DMS 273 (cell line): ENCODE measurements around the gene FBN1.

Source experiments
- DNase-seq: peaks from one replicate; lab custom pipeline; 2025; ENCODE audit not compliant: unreplicated experiment; lab: John Stamatoyannopoulos, UW

FBN1 gene

DNA sequence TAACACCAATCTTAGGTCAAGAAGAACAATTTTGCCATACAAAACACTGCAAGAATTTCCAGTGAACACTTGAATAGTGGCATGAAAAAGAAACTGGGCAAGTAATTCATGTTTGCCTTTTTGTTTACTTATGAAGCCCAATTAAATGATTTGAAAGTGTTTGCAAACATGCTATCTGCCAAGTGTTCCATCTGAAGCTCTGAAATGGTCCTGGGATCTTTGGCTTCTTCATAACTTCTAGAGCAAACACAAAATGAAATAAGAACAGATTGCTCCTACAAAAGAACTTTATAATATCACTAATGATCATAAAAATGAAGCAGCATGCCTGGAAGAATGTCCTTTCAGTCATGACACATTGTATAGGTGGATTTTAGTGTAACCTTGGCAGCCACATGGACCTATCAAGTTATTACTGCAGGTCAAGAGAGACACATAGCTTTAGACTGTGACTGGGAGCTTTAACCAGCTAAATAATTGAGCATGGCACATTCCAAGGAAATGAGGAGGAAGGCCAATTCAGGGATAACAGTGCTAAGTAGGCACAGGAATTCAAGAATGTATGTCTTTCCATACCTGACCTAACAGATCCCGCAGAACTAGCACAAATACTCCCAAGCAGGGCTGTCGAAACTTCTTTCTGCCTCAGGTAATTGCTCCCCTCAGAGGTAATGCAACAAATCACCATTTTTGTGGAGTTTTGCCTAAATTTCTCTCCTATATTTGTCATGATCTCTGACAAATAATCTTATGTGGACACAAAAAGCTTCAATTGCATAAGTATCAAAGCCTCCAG is 169.7 kb downstream of the FBN1 start:
- no peak for DNase-seq

DNA sequence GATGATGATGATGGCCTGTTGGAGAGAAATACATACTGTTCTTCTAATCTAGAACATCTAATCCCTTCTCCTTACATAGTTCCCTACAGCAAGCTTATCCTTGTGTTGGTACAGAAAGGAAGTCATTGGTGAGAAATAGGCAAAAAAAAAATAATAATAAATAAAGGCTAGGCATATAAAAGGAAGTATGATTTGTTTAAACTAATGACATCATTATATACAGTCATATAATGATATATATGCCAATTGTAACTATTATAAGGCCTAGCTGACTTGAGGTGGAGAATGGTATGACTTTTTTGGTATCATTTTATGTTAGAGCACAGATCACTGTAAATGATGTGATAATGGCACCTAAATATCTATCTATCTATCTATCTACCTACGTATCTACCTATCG is 171.8 kb downstream of the FBN1 start:
- no peak for DNase-seq

DNA sequence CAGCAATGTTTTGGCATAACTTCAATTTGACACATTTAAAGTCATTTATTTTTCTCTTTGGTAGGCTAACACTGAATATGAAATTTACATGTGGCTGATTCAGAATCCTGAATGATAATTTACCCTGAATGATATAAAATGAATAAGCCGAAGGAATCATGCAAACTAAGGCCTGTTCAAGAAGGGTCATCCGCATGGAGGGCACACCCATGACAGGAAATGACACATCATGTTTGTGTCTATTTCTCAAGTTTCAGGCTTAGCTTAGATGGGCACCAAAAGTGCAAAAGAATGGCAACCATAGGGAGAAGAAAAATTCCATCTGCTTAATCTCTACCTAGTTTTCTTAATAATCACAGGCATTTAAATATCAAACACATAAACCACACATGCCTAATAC is 172.8 kb downstream of the FBN1 start:
- DNase-seq: no peak

DNA sequence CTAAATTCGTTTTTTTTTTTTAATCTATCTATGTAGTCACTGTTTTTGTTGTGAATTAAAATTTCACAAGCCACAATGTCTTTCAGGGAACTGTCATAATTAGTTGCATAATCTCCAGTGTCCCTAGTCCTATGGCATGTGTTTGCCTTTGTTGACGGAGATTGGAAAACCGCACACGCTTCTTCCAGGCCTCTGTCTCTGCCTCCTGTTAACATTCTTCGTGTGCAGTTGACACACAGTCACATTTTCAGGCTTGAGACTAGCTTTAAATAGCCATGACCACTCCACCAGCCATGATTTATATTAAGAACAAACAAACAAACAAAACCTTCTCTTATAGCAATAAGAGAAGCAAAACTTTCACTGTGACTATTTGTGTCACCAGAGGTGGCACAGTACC is 174.4 kb downstream of the FBN1 start:
- no peak for DNase-seq

DNA sequence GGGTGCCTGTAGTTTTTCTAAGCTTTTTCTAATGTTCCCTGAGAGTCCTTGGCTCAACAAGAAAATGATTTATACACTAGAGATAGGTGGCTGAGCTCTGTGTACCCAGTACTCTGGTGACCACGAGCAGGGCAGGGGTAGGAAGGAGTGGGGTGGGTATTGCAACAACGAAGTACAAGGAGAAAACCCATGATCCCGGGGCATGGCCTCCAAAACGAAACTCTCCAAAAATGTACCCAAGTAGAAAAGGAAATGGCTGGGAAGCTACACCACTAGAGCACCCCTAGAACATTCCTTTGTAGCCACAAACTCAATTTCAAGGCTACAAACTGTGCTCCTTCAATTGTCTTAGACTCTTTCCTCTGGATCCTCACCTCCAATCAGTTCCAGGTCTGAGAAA is 175.4 kb downstream of the FBN1 start:
- DNase-seq: no peak

DNA sequence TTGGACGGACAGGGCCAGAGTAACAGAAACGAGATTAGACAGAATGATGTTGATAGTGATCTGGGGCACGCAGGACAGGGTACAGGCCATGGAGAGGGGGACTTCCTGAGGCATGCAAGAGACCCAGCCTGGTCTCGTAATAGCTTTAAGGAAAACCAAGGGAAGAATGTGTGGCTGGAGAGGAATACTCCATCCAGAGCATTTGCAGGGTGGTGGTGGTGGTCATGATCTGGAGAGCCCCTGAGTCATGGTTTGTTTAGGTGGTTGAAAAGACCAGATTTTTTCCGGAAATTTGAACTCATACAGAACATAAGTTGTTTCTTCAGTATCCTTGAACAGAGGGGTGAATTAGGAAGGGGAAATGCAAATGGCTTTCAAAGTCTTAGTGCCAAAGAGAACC is 175.8 kb downstream of the FBN1 start:
- DNase-seq: no peak

DNA sequence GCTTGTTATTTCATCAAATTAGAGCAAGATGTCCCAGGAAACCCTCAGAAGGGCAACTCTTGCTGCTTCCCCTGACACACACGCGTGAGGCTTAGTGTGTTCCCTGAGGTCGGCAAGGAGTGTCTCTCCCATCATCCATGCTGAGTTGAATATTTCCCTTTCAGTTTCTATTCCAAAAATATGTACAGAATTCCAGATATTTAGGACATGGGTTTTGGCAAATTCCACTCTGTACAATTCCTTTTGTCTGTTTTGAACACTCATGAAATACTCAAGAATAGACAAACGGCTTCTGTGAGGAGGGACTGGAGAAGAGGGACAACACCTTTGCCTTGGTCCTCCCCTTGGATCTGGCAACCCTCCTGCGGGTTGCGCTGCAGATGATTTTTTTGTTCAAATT is 176.2 kb downstream of the FBN1 start:
- DNase-seq: no peak

DNA sequence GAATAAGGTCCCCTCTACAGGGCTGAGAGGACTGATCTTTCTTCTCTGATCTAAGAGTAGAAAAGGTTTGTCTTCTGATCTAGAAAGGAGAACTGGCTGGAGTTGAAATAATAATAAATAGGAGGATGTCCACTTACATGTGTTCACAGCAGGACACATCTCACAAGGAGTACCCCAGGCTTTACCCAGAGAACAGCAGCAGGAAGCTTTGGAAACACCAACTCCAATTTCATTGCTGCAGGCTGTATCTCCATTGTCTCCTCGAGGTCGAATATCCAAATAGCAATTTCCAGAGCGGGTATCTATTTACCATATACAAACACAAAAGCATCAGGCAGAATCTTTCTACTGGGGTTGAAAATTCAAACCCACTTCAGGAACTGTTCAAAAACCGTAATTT is 177.7 kb downstream of the FBN1 start:
- no peak for DNase-seq

DNA sequence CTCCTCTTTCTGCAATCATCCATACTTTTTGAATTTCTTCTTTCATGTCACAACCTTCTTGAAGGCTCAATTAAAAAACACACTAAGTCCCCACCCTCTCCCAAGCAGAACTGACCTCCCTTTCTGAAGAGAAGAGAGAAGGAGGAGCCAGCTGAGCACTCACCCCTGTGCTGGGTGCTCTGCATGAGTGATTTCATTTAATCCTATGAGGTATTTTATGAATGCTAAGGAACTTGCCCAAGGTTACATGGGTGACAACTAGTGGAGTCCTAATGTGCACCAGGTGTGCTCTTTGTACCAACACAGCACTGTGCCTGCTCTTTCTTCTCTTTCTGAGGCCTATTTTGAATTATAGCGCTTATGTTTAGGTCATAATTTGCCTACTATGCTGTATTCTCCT is 178.7 kb downstream of the FBN1 start:
- no peak for DNase-seq

DNA sequence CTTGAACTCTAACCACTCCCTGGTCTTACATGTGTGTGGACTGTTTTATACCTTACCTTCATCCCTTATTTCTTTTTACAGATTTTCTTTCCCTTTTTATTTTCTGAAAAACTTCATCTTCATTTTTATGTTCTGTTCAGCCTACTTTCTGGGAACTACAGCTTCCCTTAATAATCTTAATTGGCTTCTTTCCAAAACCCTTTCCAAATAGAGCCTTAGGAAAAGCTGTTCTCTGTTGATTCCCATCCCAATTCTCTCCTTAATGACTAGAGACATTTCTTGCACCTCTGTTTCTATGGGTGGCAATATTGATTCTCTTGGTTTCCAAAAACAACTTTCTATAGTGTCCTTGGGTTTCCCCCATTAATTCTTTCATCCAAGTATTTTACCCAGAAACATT is 179.4 kb downstream of the FBN1 start:
- DNase-seq: no peak

DNA sequence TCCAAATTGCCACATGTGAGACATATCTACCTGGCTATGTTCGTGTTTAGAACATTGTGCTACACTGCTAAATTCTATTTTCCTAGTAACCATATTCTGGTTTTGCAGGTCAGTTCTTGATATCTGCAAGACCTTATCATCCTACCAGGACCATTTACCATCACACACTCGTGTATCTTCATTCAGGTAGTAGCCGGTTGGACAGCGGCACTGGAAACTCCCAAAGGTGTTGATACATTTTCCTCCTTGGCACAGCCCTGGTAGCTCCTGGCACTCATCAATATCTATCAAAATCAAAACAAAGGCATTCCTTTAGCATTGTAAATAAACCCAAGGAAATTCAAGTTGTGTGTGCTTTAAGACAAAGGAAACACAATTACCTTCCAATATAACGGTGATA is 180.1 kb downstream of the FBN1 start:
- no peak for DNase-seq

DNA sequence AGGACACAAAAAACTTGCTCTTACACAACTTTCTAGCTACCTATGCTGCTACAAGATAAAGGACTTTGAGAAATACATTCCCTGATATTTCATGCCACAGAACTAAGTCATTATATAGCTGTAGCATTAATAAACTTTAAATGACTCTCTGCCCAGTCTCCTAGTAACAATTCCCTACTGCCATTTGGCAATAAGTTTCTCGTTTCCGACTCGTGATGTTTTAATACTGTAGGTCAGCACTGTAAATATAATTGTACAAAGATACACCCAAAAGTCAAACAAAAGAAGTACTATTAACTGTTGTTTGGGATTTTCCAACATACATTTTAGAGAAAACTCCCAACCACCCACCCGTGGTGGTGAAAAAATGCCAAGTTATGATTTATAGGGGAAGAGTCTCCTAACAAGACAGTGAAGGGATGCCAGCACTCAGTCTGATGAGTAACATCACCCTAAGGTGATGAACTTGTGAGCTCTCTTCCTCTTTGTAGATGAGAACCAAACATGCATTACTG is 182.1 kb downstream of the FBN1 start:
- no peak for DNase-seq

DNA sequence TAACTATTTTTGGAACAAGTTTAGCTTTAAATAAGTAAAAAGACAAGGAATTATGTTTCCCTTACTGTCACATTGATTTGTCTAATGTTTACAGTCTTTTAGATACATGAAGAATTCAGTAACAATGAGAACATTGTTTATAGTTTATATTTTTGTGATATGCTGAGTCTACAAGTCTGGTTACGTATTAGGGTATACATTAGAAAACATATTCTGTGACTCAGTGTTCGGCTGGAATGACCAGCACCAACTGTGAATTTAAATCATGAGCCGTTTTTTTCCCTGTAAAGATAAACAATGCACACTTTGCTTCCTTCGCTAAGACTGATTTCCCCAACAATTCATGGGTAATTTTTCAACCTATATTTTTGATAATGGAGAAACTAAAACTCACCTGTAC is 182.8 kb downstream of the FBN1 start:
- DNase-seq: no peak

DNA sequence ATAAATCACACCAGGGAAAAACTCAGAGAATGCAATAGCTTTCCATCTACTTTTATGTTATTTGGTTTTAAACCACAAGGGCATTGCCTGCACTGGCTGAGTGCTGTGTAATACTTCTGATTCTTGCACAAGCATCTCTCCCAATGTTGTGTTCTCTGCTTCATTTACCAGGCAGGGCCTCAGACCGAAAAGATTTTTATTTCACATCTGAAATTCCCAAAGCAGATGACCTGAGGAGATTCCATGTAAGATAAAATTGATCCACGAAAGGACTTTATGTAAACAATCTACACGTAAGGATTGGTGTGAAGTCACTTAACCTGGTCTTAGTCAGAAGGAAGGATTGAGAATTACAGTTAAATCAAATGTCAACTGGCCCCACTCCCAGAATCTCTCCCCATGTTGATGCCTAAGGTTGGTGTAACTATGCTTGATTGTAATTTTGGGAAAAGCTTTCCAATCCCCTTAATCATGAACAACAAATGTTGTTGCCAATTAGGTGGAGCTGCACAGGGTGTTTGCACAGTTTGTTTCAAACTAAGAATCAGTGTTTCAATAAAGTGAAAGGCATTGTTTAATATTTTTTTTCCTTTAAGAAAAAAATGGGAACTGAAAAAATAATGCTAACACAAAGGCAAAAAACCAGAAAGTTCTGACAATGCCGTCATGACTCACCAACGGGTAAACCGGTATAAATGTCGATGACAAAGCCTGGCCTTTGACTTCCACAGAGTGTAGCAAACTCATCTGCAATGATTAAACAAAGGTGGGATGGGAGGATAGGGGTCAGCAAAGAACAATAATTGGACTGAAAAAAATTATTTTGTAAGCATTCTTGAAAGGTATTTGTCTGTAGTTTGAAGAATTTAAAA is 185.7 kb downstream of the FBN1 start:
- DNase-seq: no peak

DNA sequence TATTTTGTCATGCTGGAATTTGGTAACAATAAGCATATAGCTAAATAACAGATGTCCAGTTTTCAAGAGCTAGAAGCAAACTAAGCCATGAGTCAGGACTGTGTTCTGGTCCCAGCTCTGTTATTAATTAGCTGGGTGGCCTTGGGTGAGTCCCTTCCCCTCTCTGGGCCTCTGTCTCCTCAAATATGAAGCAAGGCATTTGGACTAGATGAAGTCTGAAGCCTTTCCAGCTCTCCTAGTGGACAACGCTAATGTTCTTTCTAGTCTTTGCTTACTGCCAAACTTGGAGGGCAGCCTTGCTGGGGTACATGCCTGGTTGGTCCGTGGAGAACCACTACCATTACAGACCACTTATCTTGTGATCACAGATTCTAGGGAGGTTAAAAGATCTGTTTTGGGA is 186.6 kb downstream of the FBN1 start:
- no peak for DNase-seq

DNA sequence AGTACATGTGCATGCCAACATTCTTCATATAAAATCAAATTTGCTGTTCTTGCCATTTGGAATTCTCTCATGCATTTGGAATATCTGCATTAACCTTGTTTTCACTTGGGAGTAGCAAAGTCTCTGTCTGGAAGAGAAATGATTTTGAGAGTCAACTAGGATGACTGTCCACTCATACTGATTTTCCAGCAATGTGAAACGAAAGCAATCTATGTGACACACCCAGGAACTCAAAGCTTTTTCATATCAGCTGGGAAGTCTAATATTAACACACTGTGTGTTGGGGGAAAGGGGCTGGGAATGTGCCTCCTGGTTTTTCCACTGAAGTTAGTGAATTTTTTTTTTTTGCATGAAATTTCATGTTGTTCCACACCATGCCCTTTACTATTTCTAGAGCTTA is 189.4 kb downstream of the FBN1 start:
- DNase-seq: no peak

DNA sequence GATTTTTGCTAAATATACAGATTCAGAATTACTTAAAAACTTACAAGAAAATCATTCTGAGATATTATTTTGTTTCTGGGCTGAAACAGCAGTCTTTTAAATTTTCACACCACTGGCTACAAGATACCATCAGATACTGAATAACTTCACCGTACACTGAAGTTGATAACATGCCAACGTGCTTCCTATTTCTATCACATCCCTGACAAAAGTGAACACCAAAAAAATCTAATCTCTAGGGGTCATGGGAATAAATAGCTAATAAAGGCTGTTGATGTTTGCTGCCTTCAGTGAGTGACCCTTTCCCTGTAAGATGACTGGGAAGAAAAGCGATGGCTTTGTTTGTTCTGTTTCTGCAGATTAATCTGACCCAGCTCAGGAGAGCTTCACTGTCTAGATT is 193.8 kb downstream of the FBN1 start:
- no peak for DNase-seq

DNA sequence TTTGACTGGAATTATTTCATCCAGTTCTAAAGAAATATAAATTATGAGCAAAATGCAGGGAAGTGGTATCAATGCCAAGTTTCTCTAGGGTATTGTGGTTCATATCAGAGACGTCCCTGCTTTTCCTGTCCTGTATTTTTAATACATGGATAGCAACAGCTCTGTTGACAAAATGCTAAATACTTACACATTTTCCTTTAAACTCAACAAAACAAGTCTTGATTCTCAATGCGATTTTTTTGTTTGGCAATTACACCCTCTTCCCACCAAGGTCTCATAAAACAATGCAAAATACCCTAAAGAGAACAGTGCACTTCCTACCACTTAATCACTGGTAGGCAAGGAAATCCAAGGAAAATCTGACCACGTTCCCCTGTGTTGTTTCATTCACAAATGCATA is 194.3 kb downstream of the FBN1 start:
- no peak for DNase-seq

DNA sequence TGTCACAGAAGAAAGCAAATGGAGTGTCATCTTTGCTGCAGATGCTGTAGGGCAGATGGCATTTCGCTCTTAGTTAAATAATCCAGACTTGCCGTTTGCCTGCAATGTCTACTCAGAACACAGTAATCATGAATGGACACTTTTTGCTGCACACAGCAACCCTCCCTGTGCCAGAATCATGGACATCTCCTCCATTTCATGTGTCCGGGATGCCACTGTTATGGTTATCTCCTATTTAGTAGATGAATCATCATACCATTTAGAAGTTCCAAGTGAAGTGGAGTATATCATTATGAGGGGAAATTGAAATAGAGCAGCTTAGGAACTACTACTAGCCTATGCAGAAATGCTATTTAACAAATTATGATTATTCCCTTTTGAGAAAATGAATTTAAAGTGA is 195.8 kb downstream of the FBN1 start:
- DNase-seq: no peak

DNA sequence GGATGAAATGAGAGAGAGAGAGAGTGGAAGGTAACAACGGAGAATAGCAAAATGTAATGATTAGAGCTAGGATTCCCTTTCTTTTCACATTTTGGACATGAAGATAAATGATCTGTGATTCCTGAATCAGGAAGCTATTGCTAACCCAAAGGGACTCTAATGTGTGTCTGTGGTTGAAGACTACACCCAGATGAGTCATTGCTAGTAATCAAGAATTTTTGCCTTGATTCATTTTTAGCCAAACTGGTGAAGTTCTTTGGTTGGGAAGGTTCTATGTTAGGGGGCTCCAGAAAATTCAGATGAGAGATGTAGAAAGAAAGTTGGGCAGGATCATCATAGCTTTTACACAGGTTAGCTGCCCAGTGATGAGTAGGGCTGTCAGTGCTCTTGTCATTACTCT is 197.9 kb downstream of the FBN1 start:
- no peak for DNase-seq

DNA sequence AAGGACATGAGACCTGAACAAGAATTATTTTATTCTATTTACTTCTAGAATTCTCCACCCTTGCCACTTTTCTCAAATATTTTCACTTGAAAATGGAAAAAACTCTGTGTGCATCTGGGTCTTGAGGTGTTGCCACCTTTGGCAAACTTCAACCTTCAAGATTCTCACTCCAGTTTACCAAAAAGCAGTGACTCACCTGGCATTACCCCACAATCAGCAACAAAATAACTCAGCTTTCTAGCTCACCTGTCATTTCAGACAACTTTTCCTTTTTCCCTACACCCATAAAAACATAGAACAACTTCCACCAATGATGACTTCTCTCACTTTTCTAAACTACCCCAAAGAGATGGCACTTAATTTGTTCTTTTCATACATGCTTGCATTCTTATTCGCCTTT is 198.5 kb downstream of the FBN1 start:
- DNase-seq: no peak

DNA sequence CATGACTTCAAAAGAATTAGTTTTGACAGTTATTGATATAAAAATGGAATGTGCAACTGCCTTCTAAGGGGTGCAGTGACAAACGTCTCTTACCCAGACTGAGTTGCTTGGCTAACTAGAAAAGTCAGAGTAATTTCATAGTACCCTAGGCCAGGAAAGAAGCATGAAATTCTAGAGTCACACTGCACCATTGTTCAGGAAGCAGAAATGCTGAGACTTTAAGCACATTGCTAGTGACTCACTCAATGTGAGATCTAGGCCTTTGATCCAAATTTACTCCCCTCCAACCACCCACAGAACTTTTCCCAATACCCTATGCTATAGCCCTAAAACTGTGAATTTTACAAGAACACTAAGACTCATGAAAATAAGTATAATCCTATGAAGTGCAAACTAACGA is 203.5 kb downstream of the FBN1 start:
- DNase-seq: no peak
